Stimulated activated CD4-positive, alpha-beta T cell treated with anti-CD3 and anti-CD28 coated beads, Interleukin-4, amount 100 ng/mL, for 4 hours (primary cell): Measurements from ENCODE around the gene B9D1.

Experiments
- DNase-seq, 2 experiments: peaks; one replicate each; pipeline ENCODE4 v3.0.0-alpha.2; 2020

Gene B9D1

GRCh38 chr17:19375732-19376131 is 13.2 kb upstream of the B9D1 start:
- DNase-seq: no peak

GRCh38 chr17:19374136-19374535 is 11.6 kb upstream of the B9D1 start:
- no peak for DNase-seq

- no peak for DNase-seq
Measured at GRCh38 chr17:19372866-19373504, 10.5 kb upstream of the B9D1 start.

GRCh38 chr17:19372439-19372838 is 9.9 kb upstream of the B9D1 start:
- DNase-seq: no peak

GRCh38 chr17:19372011-19372370 is 9.5 kb upstream of the B9D1 start:
- DNase-seq: no peak

GRCh38 chr17:19371259-19372010 is 8.9 kb upstream of the B9D1 start:
- no peak for DNase-seq

- DNase-seq: no peak
Measured at GRCh38 chr17:19370493-19370960, 8.0 kb upstream of the B9D1 start.

- DNase-seq: no peak
Measured at GRCh38 chr17:19369846-19370492, 7.4 kb upstream of the B9D1 start.

GRCh38 chr17:19369107-19369778 is 6.7 kb upstream of the B9D1 start:
- DNase-seq: no peak

- no peak for DNase-seq
Measured at GRCh38 chr17:19368229-19368628, 5.7 kb upstream of the B9D1 start.

GRCh38 chr17:19366637-19366972 is 4.1 kb upstream of the B9D1 start:
- DNase-seq: no peak

- no peak for DNase-seq
Measured at GRCh38 chr17:19365833-19366636, 3.5 kb upstream of the B9D1 start.

- no peak for DNase-seq
Measured at GRCh38 chr17:19365499-19365817, 2.9 kb upstream of the B9D1 start.

- DNase-seq: no peak
Measured at GRCh38 chr17:19364699-19365498, 2.4 kb upstream of the B9D1 start.

GRCh38 chr17:19363460-19364035 is 1.0 kb upstream of the B9D1 start:
- no peak for DNase-seq

- DNase-seq: no peak
Measured at GRCh38 chr17:19363114-19363438, 553 bp upstream of the B9D1 start.

GRCh38 chr17:19361944-19362276 is 613 bp downstream of the B9D1 start:
- no peak for DNase-seq

GRCh38 chr17:19361326-19361725 is 1.2 kb downstream of the B9D1 start:
- DNase-seq: no peak

- DNase-seq: no peak
Measured at GRCh38 chr17:19360772-19361171, 1.8 kb downstream of the B9D1 start.

GRCh38 chr17:19359856-19360255 is 2.7 kb downstream of the B9D1 start:
- DNase-seq: no peak

- no peak for DNase-seq
Measured at GRCh38 chr17:19359151-19359550, 3.4 kb downstream of the B9D1 start.

GRCh38 chr17:19357761-19358160 is 4.8 kb downstream of the B9D1 start:
- DNase-seq: no peak
